Measurements from ENCODE around the gene NOL11. TPM values are rescaled to one million over a fixed set of nuclear protein-coding genes. Genes with fewer than 3 reads are reported as not detected.

NOL11 gene
- 90.1 and 94.9 TPM in 2 replicates for total RNA-seq (2014; rRNA removed; shearing (Covaris generic))

DNA sequence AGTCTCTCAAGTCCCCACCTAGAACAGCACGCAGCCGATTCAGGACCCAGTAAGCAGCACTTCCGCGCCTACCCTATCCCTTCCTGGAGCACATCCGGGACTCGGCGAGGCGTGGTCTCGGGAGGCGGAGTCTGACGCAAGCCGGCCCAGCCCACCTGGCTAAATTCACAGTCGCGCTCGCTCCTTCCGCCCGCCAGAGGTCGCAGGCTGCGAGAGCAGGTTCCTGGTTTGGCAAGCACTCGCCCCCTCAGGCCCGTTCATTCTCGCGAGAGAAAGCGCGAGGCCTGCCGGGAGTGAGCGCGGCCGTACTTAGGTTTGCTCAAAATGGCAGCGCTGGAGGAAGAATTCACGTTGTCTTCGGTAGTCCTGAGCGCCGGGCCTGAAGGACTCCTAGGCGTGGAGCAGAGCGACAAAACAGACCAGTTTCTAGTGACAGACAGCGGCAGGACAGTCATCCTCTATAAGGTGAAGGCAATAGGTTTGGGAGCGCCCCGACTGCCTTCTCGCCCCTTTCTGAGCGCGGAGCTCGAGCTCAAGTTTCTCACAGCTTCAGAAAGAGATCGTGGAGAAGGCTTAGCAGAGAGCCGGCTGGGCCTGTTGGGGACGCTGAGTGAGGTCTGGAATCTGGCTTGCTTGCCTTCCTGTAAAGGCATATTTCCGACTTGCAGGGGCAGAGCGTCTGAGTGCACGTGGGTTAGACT is at the start of gene NOL11:
TSS of gene NOL11 (plus strand) at position 313 of the 701 bp plus-strand sequence. CDS start at position 325, 12 bp downstream.
- Histone ChIP-seq H3K4me3 (ENCODE audit: insufficient read depth, low read depth, low read length) (peak within 1 kb of the TSS; percentile 97), H3K36me3 (replicated peaks; ENCODE audit: control insufficient read depth, insufficient read depth, low read length) (peaks cover 20% of the 10 kb centered on the region), H3K27me3 (ENCODE audit: control insufficient read depth, insufficient read depth, low read length) (no peaks in the 10 kb centered on the region)
- DNase-seq = peak; percentile 96

DNA sequence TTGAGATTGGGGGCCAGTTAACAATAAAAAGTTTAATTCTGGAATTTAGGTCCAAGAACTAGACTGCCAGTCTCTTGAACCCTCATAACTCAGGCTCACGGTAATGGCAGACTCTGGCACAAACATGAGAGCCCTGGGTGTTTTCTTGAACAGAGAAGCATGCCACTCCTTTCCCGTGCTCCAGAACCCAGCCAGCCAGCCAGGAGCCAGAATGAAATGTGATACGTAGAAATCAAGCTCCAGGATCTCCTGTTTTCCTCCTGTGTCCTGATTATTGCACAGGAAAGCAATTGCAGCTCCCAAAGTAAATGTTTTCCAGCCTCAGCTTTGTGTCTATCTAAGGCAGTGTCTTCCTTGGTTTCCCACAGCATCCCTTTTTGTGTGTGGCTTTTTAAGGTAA is 46.2 kb upstream of the NOL11 start:
- Histone ChIP-seq H3K27me3 (ENCODE audit: control insufficient read depth, insufficient read depth, low read length) (no peaks in the 10 kb centered on the region), H3K4me3 (ENCODE audit: insufficient read depth, low read depth, low read length) (no peak overlapping the region), H3K36me3 (replicated peaks; ENCODE audit: control insufficient read depth, insufficient read depth, low read length) (peaks cover 1% of the 10 kb centered on the region; the same call in 1 of the 2 replicates)
- DNase-seq = no peak

DNA sequence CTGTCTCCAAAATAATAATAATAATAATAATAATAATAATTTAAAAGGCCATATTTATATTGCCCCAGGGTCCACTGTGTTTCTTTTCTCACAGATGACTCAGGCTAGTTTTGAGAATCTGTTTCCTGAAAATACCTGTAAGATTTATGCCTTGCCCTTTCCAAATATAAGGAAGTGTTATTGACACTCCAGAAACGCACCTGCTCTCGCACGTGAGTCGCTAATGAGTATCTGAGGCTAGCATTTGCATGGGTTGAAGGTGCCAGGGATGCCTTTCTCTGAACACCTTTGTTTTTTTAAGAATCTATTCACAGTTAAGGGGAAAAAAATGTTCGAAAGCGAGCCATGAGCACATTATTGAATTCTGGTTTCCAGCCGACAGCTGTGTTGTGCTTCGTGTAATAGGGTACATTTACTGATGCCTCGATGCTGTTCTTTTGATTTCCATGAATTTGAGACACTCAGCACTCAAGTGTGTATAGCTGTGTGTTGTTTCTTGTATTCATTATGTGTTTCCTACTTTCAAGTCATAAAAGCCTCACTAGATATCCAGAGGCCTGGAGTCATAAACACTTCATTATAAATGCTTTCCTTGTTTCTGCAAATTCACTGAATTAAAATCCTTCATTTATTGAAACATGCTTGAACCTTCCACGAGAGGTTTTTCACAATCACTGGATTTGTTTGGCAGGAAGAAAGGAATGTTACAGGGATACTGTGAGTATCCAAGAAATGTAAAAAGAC is 45.0 kb upstream of the NOL11 start:
- Histone ChIP-seq H3K27me3 (ENCODE audit: control insufficient read depth, insufficient read depth, low read length) (no peaks in the 10 kb centered on the region), H3K36me3 (replicated peaks; ENCODE audit: control insufficient read depth, insufficient read depth, low read length) (peaks cover 1% of the 10 kb centered on the region; the same call in 1 of the 2 replicates), H3K4me3 (ENCODE audit: insufficient read depth, low read depth, low read length) (no peak overlapping the region)
- no peak for DNase-seq

DNA sequence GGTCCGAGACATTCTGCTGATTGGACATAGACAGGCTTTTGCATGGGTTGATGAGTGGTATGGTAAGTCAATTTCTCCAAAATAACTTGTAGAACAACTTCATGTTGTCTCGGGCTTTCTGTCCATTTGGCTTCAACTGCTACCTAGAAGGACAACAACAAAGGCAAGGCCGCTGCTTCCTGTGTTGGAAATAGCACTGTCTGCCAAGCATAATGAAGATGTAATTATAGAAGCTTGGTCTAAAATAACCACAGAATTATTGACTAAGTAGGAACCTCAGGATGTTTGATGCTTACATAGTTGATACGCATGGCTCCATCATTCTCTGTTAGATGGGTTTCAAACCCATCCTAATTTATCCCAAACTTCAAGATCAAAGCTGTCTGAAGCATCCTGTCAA is 42.3 kb upstream of the NOL11 start:
- Histone ChIP-seq H3K36me3 (replicated peaks; ENCODE audit: control insufficient read depth, insufficient read depth, low read length) (peaks cover 1% of the 10 kb centered on the region; the same call in 1 of the 2 replicates), H3K4me3 (ENCODE audit: insufficient read depth, low read depth, low read length) (no peak overlapping the region), H3K27me3 (ENCODE audit: control insufficient read depth, insufficient read depth, low read length) (no peaks in the 10 kb centered on the region)
- DNase-seq = no peak

DNA sequence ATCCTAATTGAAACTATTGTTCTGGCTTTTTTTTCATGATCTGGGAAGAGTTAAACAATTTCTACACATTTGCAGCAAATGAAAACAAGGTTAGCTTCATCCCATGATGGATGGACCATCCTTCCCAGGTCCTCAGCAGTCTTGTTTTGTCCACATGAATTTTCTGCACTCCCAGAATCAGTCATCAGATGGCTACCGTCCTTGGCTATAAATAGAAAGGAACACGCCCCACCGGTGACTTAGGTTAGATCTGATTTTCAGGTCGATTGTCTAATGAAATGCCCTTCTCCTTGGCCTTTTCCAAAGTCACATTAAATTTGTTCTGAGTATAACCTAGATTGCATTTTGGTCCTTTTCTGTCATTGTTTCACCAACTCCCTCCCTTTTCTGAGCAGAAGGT is 41.4 kb upstream of the NOL11 start:
- Histone ChIP-seq H3K36me3 (replicated peaks; ENCODE audit: control insufficient read depth, insufficient read depth, low read length) (peaks cover 1% of the 10 kb centered on the region; the same call in 1 of the 2 replicates), H3K4me3 (ENCODE audit: insufficient read depth, low read depth, low read length) (no peak overlapping the region), H3K27me3 (ENCODE audit: control insufficient read depth, insufficient read depth, low read length) (no peaks in the 10 kb centered on the region)
- no peak for DNase-seq

DNA sequence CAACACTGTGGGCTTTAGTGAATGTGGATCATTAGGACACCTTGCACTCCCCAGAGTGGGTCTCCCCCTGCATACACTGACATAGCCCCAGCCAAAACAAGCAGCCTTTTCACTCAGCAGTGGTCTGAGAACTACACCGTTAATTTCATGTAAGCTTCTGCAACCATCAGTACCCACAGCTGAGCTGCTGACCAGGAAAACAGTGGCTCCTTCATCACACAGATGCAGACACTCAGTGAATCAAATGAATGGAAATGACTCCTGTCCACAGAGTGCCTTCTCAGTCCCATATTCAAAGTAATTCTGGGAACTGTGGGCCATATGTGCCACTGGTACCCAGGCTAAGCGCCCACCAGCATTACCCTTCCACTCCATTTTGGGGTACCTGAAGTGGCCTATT is 39.3 kb upstream of the NOL11 start:
- Histone ChIP-seq H3K4me3 (ENCODE audit: insufficient read depth, low read depth, low read length) (no peak overlapping the region), H3K36me3 (replicated peaks; ENCODE audit: control insufficient read depth, insufficient read depth, low read length) (no peaks in the 10 kb centered on the region; the same call in 1 of the 2 replicates), H3K27me3 (ENCODE audit: control insufficient read depth, insufficient read depth, low read length) (no peaks in the 10 kb centered on the region)
- no peak for DNase-seq

DNA sequence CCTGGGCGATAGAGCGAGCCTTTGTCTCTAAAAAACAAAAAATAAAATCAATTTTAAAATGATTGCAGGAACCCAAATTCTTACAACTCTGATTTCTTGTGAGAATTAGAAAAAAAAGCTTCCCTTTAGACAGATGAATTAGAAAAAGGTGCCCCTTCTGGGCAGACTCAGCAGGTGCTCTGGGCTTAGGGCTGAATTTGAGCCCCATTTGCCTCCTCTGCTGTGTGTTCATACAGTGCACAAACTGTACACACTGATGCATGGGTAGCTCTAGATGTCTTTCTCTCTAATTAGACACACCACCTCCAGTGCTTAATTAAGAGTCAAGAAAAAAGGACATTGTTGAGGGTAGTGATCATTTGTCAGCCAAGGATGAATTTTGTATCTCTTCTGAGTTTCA is 38.5 kb upstream of the NOL11 start:
- no peaks in the 10 kb centered on the region; the same call in 1 of the 2 replicates for H3K36me3 ChIP-seq (replicated peaks; ENCODE audit: control insufficient read depth, insufficient read depth, low read length)
- no peak for DNase-seq

DNA sequence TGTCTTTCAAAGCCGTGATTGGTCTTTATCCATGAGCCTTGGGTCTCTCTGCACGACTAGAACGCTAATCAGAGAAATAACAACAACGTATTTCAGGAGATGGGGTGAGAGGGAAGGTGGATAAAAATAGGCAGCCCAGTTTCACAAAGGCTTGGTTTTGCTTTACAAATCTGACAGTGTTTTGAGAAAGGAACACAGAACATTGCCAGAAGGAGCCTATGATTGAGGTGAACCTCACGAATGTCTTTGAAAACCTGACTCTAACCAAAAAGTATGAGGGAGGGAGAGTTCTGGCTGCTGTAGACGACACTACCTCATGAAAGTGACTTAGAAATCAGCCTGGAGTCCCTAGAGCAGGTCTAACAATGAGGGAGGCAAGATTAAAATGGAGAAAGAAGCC is 38.0 kb upstream of the NOL11 start:
- no peaks in the 10 kb centered on the region; the same call in 1 of the 2 replicates for H3K36me3 ChIP-seq (replicated peaks; ENCODE audit: control insufficient read depth, insufficient read depth, low read length)
- no peak overlapping the region for H3K4me3 ChIP-seq (ENCODE audit: insufficient read depth, low read depth, low read length)
- no peaks in the 10 kb centered on the region for H3K27me3 ChIP-seq (ENCODE audit: control insufficient read depth, insufficient read depth, low read length)
- no peak for DNase-seq

More for the DNA sequence above, 38.5 kb upstream of the NOL11 start:
- Histone ChIP-seq H3K4me3 (ENCODE audit: insufficient read depth, low read depth, low read length) (no peak overlapping the region), H3K27me3 (ENCODE audit: control insufficient read depth, insufficient read depth, low read length) (no peaks in the 10 kb centered on the region)

DNA sequence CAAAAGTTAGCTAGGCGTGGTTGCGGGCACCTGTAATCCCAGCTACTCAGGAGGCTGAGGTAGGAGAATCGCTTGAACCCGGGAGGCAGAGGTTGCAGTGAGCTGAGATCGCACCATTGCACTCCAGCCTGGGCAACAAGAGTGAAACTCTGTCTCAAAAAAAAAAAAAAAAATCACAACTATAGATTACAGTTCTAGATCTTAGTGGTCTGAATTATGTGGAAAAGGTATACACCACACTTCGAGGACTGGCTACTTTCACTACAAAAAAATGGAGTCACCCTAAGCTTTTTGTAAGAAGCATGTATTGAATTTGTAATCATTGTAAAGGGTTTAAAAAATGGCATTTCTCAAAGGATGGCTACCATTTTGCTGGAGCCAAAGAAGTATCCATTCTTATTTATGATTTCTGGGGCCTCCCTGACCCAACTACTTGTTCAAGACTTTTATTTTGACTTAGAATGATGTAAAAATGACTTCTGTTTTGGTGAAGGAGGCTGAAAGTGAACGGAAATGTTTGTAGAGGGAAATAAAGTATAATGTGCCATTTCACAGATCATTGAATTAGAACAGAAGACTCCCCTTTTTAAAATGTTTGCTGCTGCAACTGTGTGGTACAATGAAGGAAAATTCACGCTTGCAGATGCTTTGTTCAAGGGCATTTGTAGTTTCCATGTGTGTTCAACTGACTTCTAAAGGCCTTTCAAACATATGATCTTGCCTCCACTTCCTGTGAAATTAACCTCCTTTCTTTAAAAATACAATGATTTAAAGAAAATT is 37.1 kb upstream of the NOL11 start:
- no peak for DNase-seq
- Histone ChIP-seq H3K4me3 (ENCODE audit: insufficient read depth, low read depth, low read length) (no peak overlapping the region), H3K36me3 (replicated peaks; ENCODE audit: control insufficient read depth, insufficient read depth, low read length) (no peaks in the 10 kb centered on the region; the same call in 1 of the 2 replicates), H3K27me3 (ENCODE audit: control insufficient read depth, insufficient read depth, low read length) (no peaks in the 10 kb centered on the region)

DNA sequence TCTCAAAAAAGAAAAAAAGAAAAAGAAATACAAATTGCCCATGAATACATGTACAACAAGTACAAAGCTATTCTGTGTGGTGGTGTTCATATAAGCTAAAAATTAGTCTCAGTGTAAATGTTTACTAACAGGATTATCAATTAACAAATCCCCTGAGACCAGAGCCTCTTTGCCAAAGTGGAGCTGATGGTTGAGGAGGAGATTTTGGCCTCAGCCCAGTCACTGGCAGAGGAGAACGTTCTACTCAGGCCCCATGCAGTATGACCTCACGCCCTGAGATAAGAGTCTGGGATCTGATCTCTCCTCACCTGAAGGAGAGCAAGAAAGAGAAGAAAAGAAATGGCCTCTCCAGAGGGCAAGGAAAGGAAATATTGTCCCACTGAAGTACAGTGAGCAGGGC is 35.5 kb upstream of the NOL11 start:
- no peak for DNase-seq
- Histone ChIP-seq H3K36me3 (replicated peaks; ENCODE audit: control insufficient read depth, insufficient read depth, low read length) (no peaks in the 10 kb centered on the region; the same call in 1 of the 2 replicates), H3K27me3 (ENCODE audit: control insufficient read depth, insufficient read depth, low read length) (no peaks in the 10 kb centered on the region), H3K4me3 (ENCODE audit: insufficient read depth, low read depth, low read length) (no peak overlapping the region)

DNA sequence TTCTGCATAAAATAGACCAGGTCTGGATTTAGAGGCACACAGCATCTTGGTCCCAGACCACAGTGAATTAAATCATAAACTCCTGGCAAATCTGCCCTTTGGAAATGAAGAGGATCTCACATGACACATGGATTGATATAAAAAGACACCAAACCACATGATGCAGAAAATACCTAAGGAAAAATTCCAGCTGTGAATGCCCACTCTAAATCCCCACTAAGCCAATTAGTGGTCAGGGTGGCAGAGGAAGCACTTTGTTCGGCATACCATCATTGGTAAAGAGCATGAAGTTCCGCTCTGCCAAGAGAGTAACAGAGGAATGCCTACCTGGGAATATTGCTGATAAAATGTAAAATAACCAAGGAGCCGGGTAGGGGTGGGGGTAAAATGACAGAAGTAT is 32.4 kb upstream of the NOL11 start:
- H3K4me3 ChIP-seq (ENCODE audit: insufficient read depth, low read depth, low read length) = no peak overlapping the region
- H3K27me3 ChIP-seq (ENCODE audit: control insufficient read depth, insufficient read depth, low read length) = no peaks in the 10 kb centered on the region
- DNase-seq = no peak
- H3K36me3 ChIP-seq (replicated peaks; ENCODE audit: control insufficient read depth, insufficient read depth, low read length) = no peaks in the 10 kb centered on the region

DNA sequence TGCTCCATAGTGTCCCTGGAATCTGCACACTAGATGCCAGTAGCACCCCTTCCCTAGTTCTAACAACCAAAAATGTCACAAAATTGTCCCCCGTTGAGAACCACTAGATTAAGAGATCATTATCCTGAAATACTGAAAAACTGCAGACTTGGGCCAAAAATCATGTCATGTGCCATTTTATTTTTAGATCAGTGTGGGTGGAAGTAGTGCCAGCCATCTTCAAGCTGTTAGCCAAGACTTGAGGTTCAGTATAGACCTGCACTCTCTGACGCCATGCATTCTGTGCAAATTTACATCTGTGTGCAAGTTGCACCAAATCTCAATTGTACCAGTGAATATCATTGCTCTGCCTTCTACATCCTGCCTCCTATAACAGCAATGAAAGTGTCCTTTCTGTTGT is 31.5 kb upstream of the NOL11 start:
- no peak for DNase-seq
- no peaks in the 10 kb centered on the region for H3K27me3 ChIP-seq (ENCODE audit: control insufficient read depth, insufficient read depth, low read length)
- H3K4me3 ChIP-seq (ENCODE audit: insufficient read depth, low read depth, low read length) = no peak overlapping the region
- no peaks in the 10 kb centered on the region for H3K36me3 ChIP-seq (replicated peaks; ENCODE audit: control insufficient read depth, insufficient read depth, low read length)

DNA sequence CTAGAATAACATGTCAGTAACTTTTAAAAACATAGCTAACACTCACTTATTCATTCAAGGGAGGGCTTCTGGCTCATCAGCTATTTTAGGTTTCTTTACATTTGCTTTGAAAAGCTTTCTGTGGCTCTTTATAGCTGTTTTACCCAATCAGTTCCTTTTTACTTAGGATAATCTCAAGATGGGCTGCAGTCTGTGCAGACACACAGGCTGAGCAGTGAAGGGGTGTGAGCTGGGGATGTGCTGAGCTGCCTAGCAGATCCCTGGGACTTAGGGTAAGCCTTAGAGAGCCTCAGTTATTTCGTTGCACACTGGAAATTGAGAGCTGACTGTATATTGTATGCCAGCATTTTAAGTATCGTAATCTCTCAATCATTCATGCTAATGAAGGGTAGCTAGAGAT is 30.2 kb upstream of the NOL11 start:
- Histone ChIP-seq H3K36me3 (replicated peaks; ENCODE audit: control insufficient read depth, insufficient read depth, low read length) (no peaks in the 10 kb centered on the region; the same call in 1 of the 2 replicates), H3K4me3 (ENCODE audit: insufficient read depth, low read depth, low read length) (no peak overlapping the region), H3K27me3 (ENCODE audit: control insufficient read depth, insufficient read depth, low read length) (no peaks in the 10 kb centered on the region)
- no peak for DNase-seq

DNA sequence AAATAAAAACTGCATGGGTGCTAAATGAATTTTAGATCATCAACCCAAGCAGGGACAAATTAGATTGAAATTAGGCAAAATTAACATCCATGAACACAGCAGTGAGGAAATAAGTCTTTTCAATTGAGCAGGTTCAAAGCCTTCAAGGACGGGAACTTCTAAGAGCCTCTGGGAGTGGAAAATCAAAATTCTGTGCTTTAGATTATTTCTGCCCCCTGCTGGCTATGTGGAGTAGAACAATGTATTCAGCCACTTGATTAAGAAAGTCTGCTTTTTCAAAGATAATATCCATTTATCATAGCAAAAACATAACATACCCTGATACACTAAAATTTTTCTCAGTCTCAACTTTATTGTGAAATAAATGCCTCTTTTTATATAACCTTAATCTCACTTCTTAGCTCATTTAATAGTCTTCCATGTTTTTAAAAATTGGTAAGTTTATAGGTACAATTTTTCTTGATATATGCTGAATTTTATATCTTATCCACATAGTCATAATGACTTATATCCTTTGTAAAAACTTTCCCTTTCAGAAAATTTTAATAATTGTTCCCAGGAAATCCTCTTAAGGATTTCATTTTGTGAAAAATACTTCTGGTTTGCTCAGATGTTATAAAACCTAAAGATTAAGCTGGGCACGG is 28.1 kb upstream of the NOL11 start:
- Histone ChIP-seq H3K4me3 (ENCODE audit: insufficient read depth, low read depth, low read length) (no peak overlapping the region), H3K36me3 (replicated peaks; ENCODE audit: control insufficient read depth, insufficient read depth, low read length) (no peaks in the 10 kb centered on the region; the same call in 1 of the 2 replicates), H3K27me3 (ENCODE audit: control insufficient read depth, insufficient read depth, low read length) (no peaks in the 10 kb centered on the region)
- peak; percentile 71 for DNase-seq
